ENCODE measurements around the gene QSOX1. TPM values are rescaled to one million over a fixed set of nuclear protein-coding genes. Genes with fewer than 3 reads are reported as not detected.

Gene QSOX1
- total RNA-seq, 1 donor from 2014 or later = 156 TPM

- H3K27me3 Mint-ChIP-seq (ENCODE audit: low read depth, unreplicated experiment) = peaks cover 87% of the 10 kb centered on the region
These were observed 83.3 kb downstream of the QSOX1 start for GRCh38 chr1:180237869-180238476.

GRCh38 chr1:180238675-180239074, 84.0 kb downstream of the QSOX1 start:
- Histone ChIP-seq H3K4me1 (ENCODE audit: insufficient read depth, low read length) (peaks cover under 1% of the 10 kb centered on the region), H3K27me3 (ENCODE audit: insufficient read depth, low read length) (peaks cover 89% of the 10 kb centered on the region), H3K9me3 (ENCODE audit: insufficient read depth, low read depth, low read length) (no peaks in the 10 kb centered on the region), H3K4me3 (ENCODE audit: insufficient read depth, low read depth, low read length) (no peak overlapping the region), H2AFZ (ENCODE audit: low read depth, low read length) (no peak overlapping the region), H3K9ac (ENCODE audit: low read length) (no peak overlapping the region), H3K36me3 (ENCODE audit: insufficient read depth, low read length) (no peaks in the 10 kb centered on the region), H3K4me2 (ENCODE audit: low read length) (no peak overlapping the region), H3K79me2 (ENCODE audit: insufficient read depth, low read length) (no peaks in the 10 kb centered on the region), H3K27ac (ENCODE audit: low read depth, low read length) (no peak overlapping the region), H4K20me1 (ENCODE audit: insufficient read depth, low read length) (peaks cover 19% of the 10 kb centered on the region)
- Mint-ChIP-seq H3K36me3 (ENCODE audit: low read depth, unreplicated experiment) (peaks cover 2% of the 10 kb centered on the region), H3K4me3 (ENCODE audit: unreplicated experiment) (no peak overlapping the region), H3K9me3 (ENCODE audit: unreplicated experiment) (peaks cover 5% of the 10 kb centered on the region), H3K4me1 (ENCODE audit: low read depth, unreplicated experiment) (peaks cover 4% of the 10 kb centered on the region), H3K27me3 (ENCODE audit: low read depth, unreplicated experiment) (peaks cover 82% of the 10 kb centered on the region), H3K27ac (ENCODE audit: unreplicated experiment) (no peak overlapping the region)
- no peak for DNase-seq (ENCODE audit: low read depth)
- TF ChIP-seq, protein P1, sequence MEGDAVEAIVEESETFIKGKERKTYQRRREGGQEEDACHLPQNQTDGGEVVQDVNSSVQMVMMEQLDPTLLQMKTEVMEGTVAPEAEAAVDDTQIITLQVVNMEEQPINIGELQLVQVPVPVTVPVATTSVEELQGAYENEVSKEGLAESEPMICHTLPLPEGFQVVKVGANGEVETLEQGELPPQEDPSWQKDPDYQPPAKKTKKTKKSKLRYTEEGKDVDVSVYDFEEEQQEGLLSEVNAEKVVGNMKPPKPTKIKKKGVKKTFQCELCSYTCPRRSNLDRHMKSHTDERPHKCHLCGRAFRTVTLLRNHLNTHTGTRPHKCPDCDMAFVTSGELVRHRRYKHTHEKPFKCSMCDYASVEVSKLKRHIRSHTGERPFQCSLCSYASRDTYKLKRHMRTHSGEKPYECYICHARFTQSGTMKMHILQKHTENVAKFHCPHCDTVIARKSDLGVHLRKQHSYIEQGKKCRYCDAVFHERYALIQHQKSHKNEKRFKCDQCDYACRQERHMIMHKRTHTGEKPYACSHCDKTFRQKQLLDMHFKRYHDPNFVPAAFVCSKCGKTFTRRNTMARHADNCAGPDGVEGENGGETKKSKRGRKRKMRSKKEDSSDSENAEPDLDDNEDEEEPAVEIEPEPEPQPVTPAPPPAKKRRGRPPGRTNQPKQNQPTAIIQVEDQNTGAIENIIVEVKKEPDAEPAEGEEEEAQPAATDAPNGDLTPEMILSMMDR (IDR thresholded peaks at IDR 0.05; ENCODE audit: insufficient read depth, low read depth, low read length) = no peak
- no peak for TF ChIP-seq EZH2 (IDR thresholded peaks at IDR 0.05; ENCODE audit: insufficient read depth, low read length)
- no peak for FAIRE-seq

More at GRCh38 chr1:180237869-180238476, 83.3 kb downstream of the QSOX1 start:
- no peak overlapping the region for H3K27ac ChIP-seq (ENCODE audit: low read depth, low read length)
- H3K9me3 ChIP-seq (ENCODE audit: insufficient read depth, low read depth, low read length) = no peaks in the 10 kb centered on the region
- TF ChIP-seq, protein P1 (IDR thresholded peaks at IDR 0.05; ENCODE audit: insufficient read depth, low read depth, low read length) = no peak
- TF ChIP-seq EZH2 (IDR thresholded peaks at IDR 0.05; ENCODE audit: insufficient read depth, low read length) = no peak
- peaks cover 2% of the 10 kb centered on the region for H3K36me3 Mint-ChIP-seq (ENCODE audit: low read depth, unreplicated experiment)
- no peak overlapping the region for H3K9ac ChIP-seq (ENCODE audit: low read length)
- DNase-seq (ENCODE audit: low read depth) (no peak), FAIRE-seq (no peak)
- H3K27me3 ChIP-seq (ENCODE audit: insufficient read depth, low read length) = peaks cover 96% of the 10 kb centered on the region
- H3K79me2 ChIP-seq (ENCODE audit: insufficient read depth, low read length) = no peaks in the 10 kb centered on the region
- H3K4me3 ChIP-seq (ENCODE audit: insufficient read depth, low read depth, low read length) = no peak overlapping the region
- H3K4me1 Mint-ChIP-seq (ENCODE audit: low read depth, unreplicated experiment) = peaks cover 4% of the 10 kb centered on the region
- no peak overlapping the region for H3K4me2 ChIP-seq (ENCODE audit: low read length)
- peaks cover 23% of the 10 kb centered on the region for H4K20me1 ChIP-seq (ENCODE audit: insufficient read depth, low read length)
- H3K27ac Mint-ChIP-seq (ENCODE audit: unreplicated experiment) = no peak overlapping the region
- H3K4me3 Mint-ChIP-seq (ENCODE audit: unreplicated experiment) = no peak overlapping the region
- peaks cover 5% of the 10 kb centered on the region for H3K4me1 ChIP-seq (ENCODE audit: insufficient read depth, low read length)
- H2AFZ ChIP-seq (ENCODE audit: low read depth, low read length) = no peak overlapping the region
- peaks cover 5% of the 10 kb centered on the region for H3K9me3 Mint-ChIP-seq (ENCODE audit: unreplicated experiment)
- H3K36me3 ChIP-seq (ENCODE audit: insufficient read depth, low read length) = no peaks in the 10 kb centered on the region

Measured in astrocyte (in vitro differentiated cells and primary cell).